ENCODE data around the gene ARHGAP22.

Gene ARHGAP22

DNA sequence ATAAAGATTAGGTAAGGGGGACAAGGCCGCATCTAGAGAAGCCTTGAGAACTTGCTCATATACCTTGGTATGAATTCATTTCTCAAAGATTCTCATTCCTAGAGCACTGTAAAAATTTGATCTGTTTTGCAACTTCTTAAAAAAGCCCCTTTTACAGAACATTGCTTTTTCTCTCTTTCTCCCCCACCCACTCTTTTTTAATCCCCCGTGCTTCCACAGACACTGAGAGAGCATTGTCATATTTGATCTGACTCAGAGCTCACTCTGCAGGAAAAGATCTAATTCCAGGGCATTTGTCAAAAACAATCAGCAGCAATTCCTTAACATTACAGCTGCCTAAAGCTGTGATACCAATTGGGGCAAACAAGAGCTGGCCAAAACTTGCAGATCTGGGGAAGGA lies 92.0 kb downstream of the ARHGAP22 start:
- no peaks in the 10 kb centered on the region for H3K27me3 ChIP-seq (ENCODE audit: low read depth)
- no peak for DNase-seq (ENCODE audit: low spot score in 2 of 2)
- H3K36me3 ChIP-seq (replicated peaks), result no peaks in the 10 kb centered on the region
- in situ Hi-C loops (cut with MboI; ENCODE audit: low sequenced_read_pairs), result no loop called here
- H3K4me1 ChIP-seq, result no peaks in the 10 kb centered on the region
- no peaks in the 10 kb centered on the region for H3K9me3 ChIP-seq
- no peak overlapping the region for H3K4me3 ChIP-seq

GRCh38 chr10:48511875-48512231 lies 93.0 kb downstream of the ARHGAP22 start:
- Histone ChIP-seq H3K4me3 (no peak overlapping the region), H3K9me3 (no peaks in the 10 kb centered on the region)
- in situ Hi-C loops (cut with MboI; ENCODE audit: low sequenced_read_pairs), result no loop called here

DNA sequence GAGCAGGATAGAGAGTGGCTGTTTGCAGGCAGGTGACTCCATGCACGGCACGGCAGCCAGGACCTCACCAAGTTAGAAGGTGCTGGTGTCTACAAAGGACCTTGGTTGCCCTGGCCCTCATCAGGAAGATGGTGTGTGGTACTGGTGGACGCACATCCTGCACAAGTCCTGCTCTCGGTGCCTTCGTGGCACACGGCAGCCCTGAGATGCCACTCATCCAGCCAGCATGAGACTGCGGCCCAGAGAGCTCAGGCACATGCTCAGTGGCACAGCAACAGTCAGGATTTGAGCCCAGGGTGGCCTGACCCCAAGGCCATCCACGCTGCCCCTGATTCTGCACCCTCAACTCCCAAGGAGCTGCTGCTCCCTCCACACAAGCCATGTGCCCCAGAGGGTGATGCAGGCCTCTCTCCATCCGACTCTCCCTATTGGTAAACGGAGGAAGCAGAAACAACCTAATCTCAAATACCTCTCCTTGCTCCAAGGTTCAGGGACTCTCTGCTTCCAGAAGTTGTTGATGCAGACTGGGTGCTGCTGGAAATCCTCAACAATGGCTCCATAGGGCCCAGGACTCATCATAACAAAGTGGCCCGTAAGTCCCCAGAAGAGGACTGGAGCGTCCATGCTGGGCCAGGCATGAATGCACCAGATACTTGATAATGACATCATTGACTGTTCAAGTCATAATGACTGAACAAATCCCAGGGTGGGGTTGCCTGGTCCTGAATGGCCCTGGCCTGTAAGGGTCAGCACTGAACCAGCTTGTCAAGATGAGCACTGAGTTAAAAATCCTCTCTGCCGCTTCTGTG lies 93.6 kb downstream of the ARHGAP22 start:
- Histone ChIP-seq H3K4me1 (no peaks in the 10 kb centered on the region), H3K4me3 (no peak overlapping the region)

More at GRCh38 chr10:48511875-48512231, 93.0 kb downstream of the ARHGAP22 start:
- Histone ChIP-seq H3K36me3 (replicated peaks) (no peaks in the 10 kb centered on the region), H3K27me3 (ENCODE audit: low read depth) (no peaks in the 10 kb centered on the region), H3K4me1 (no peaks in the 10 kb centered on the region)
- no peak for DNase-seq (ENCODE audit: low spot score in 2 of 2)

DNA sequence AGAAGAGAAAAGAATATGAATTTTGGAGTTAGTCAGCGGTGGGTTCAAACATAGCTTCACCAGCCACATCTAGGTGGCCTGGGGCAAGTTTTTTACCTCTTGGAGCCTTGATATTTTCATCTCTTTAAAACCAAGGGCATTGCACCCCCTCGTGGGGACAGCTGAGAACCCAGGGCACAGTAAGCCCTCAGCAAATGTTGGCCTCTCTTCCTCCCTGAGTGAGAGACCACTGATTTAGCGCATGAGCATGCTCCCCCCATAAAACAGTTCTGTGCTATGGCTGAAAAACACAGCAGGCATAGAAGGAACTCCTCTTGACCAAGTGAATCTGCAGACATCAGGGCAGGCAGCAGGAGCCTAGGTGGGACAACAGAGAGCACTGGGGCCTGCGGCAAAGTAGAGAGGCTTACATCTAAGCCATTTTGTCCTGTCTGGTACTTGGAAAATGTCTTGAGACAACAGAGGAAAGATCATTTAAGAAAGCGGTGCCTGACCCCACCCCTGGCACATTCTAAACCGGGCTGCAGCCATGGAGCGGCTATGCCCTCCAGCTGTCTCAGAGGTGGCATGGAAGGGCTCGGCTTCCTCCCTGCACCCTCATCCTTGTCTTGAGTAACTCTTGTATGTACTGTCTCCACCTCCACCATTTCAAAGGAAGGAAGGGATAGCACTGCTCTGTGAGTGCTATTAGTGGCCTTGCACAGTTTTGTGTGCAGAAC lies 94.7 kb downstream of the ARHGAP22 start:
- Histone ChIP-seq H3K9me3 (no peaks in the 10 kb centered on the region), H3K27me3 (ENCODE audit: low read depth) (no peaks in the 10 kb centered on the region), H3K4me1 (no peaks in the 10 kb centered on the region), H3K36me3 (replicated peaks) (no peaks in the 10 kb centered on the region), H3K4me3 (no peak overlapping the region)
- in situ Hi-C loops (cut with MboI; ENCODE audit: low sequenced_read_pairs), result no loop called here
- no peak for DNase-seq (ENCODE audit: low spot score in 2 of 2)

More for the DNA sequence above, 93.6 kb downstream of the ARHGAP22 start:
- Histone ChIP-seq H3K27me3 (ENCODE audit: low read depth) (no peaks in the 10 kb centered on the region), H3K9me3 (no peaks in the 10 kb centered on the region), H3K36me3 (replicated peaks) (no peaks in the 10 kb centered on the region)
- in situ Hi-C loops (cut with MboI; ENCODE audit: low sequenced_read_pairs), result no loop called here
- DNase-seq (ENCODE audit: low spot score in 2 of 2), result no peak

DNA sequence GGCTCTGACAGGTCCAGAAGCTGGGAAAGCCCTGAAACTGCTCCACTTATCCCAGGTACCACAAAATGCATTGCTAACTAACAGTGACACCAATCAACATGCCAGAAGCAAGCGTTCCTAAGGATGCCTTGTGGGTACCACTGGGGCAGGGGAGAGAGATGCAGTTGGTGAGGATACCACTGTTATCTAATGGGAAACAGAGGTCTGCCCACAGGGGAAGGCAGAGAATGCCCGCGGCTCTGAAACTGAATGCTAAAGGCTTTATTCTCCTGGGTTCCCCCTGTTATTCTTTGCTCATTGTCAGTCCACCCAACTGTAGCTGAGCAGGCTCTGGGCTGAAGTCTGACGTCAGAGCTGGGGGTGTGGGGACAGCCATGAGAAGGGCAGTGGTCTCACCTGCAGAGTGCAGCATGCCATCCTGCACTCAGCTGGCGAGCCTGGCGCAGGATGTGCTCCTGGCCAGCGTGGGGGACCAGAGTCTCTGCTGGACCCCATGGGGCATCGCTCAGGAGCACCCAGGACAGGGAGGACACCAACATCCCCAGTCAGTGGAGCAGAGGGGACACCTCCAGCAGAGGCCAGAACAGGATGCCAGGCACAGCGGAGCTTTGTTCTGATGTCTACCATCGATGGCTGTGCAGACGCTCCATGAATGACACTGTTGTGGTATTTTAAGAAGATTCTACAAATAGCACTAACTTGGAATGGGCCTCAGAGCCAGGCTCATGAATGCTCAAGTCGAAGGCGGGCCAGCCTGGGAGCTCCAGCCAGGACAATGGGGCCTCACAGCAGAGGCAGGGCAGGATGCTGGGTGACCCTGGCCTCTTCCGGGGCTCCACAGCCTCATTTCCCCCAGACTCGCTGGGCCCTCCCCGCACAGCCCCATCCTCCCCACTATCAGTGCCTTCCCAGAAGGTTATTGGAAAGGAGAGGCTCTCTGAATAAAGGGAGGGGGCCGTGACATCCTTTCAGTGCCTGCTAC lies 95.8 kb downstream of the ARHGAP22 start:
- Histone ChIP-seq H3K36me3 (replicated peaks) (no peaks in the 10 kb centered on the region), H3K4me3 (no peak overlapping the region), H3K27me3 (ENCODE audit: low read depth) (no peaks in the 10 kb centered on the region), H3K9me3 (no peaks in the 10 kb centered on the region), H3K4me1 (no peaks in the 10 kb centered on the region)
- in situ Hi-C loops (cut with MboI; ENCODE audit: low sequenced_read_pairs), result no loop called here
- DNase-seq (ENCODE audit: low spot score in 2 of 2), result no peak

GRCh38 chr10:48507933-48508790 lies 96.7 kb downstream of the ARHGAP22 start:
- no peak overlapping the region for H3K4me3 ChIP-seq
- H3K4me1 ChIP-seq, result no peaks in the 10 kb centered on the region
- H3K36me3 ChIP-seq (replicated peaks), result no peaks in the 10 kb centered on the region
- H3K27me3 ChIP-seq (ENCODE audit: low read depth), result no peaks in the 10 kb centered on the region
- in situ Hi-C loops (cut with MboI; ENCODE audit: low sequenced_read_pairs), result no loop called here
- H3K9me3 ChIP-seq, result no peaks in the 10 kb centered on the region
- DNase-seq (ENCODE audit: low spot score in 2 of 2), result no peak

- in situ Hi-C loops (cut with MboI; ENCODE audit: low sequenced_read_pairs), result no loop called here
- H3K4me3 ChIP-seq, result no peak overlapping the region
- no peaks in the 10 kb centered on the region for H3K27me3 ChIP-seq (ENCODE audit: low read depth)
- H3K9me3 ChIP-seq, result no peaks in the 10 kb centered on the region
- no peak for DNase-seq (ENCODE audit: low spot score in 2 of 2)
- H3K4me1 ChIP-seq, result no peaks in the 10 kb centered on the region
- no peaks in the 10 kb centered on the region for H3K36me3 ChIP-seq (replicated peaks)
Observed at GRCh38 chr10:48507494-48507893, 97.4 kb downstream of the ARHGAP22 start.

- no peak overlapping the region for H3K4me3 ChIP-seq
- peak in 1 of 2 experiments; percentile 25 for DNase-seq (ENCODE audit: low spot score in 2 of 2)
- in situ Hi-C loops (cut with MboI; ENCODE audit: low sequenced_read_pairs), result no loop called here
- H3K9me3 ChIP-seq, result no peaks in the 10 kb centered on the region
- no peaks in the 10 kb centered on the region for H3K27me3 ChIP-seq (ENCODE audit: low read depth)
- H3K36me3 ChIP-seq (replicated peaks), result no peaks in the 10 kb centered on the region
- H3K4me1 ChIP-seq, result no peaks in the 10 kb centered on the region
Observed at GRCh38 chr10:48506147-48506917, 98.5 kb downstream of the ARHGAP22 start.

GRCh38 chr10:48505394-48506112 lies 99.3 kb downstream of the ARHGAP22 start:
- in situ Hi-C loops (cut with MboI; ENCODE audit: low sequenced_read_pairs), result no loop called here
- no peak for DNase-seq (ENCODE audit: low spot score in 2 of 2)
- no peak overlapping the region for H3K4me3 ChIP-seq
- H3K27me3 ChIP-seq (ENCODE audit: low read depth), result no peaks in the 10 kb centered on the region
- H3K36me3 ChIP-seq (replicated peaks), result no peaks in the 10 kb centered on the region
- no peaks in the 10 kb centered on the region for H3K9me3 ChIP-seq
- no peaks in the 10 kb centered on the region for H3K4me1 ChIP-seq

DNA sequence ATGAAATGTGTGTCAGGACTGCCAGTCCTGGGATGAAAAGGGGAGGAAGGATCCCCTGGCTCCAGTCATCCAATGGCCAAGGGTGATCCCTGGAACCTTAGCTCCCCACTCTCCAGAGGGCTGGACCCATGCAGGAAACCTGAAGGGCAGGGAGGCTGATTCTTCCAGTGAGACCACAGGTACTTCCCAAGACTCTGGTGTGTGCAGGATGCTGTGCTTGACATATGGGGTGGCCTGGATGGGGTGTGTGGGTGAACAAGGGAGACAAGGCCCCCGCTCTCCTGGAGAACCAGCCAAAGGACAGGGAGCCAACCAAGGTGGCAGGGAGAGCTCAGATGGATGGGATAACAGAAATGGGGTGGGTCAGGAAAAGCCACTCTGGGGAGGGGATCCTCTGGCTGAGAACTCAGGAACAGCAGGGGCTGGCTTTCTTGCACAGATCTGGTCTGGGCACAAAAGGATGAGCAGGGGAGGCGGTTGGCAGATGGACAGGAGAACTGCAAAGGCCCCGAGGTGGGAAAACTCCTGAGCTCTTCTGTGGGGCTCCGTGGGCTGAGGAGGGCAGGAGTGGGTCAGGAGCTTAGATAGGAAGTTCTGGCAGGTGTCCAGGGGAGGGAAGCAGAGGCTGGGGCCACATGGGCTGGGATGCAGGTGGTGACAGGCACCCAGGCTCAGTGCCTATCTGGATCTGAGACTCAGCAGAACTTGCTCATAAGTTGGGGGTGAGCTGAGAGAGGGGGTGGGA lies 100.6 kb downstream of the ARHGAP22 start:
- Histone ChIP-seq H3K9me3 (no peaks in the 10 kb centered on the region), H3K36me3 (replicated peaks) (no peaks in the 10 kb centered on the region), H3K4me3 (no peak overlapping the region), H3K27me3 (ENCODE audit: low read depth) (no peaks in the 10 kb centered on the region), H3K4me1 (no peaks in the 10 kb centered on the region)
- in situ Hi-C loops (cut with MboI; ENCODE audit: low sequenced_read_pairs), result no loop called here
- DNase-seq (ENCODE audit: low spot score in 2 of 2), result no peak

- Histone ChIP-seq H3K9me3 (no peaks in the 10 kb centered on the region), H3K4me3 (no peak overlapping the region), H3K36me3 (replicated peaks) (no peaks in the 10 kb centered on the region), H3K4me1 (no peaks in the 10 kb centered on the region), H3K27me3 (ENCODE audit: low read depth) (no peaks in the 10 kb centered on the region)
- DNase-seq (ENCODE audit: low spot score in 2 of 2), result no peak
- in situ Hi-C loops (cut with MboI; ENCODE audit: low sequenced_read_pairs), result no loop called here
Observed at GRCh38 chr10:48503293-48503911, 101.5 kb downstream of the ARHGAP22 start.

Data from HAP-1 (cell line).